ENCODE data around the gene SPAG6. TPM values are rescaled to one million over a fixed set of nuclear protein-coding genes. Genes with fewer than 3 reads are reported as not detected.
"Not testable (repeated sequence)": the region's sequence is repeated elsewhere in the genome, so short reads cannot be mapped to it uniquely, and the experiment has no call there.

SPAG6 gene
- not detected in 2 replicates for total RNA-seq

GRCh38 chr10:22345301-22346095 lies at the start of gene SPAG6:
Gene SPAG6 (plus strand): TSS chr10:22345496. CDS start chr10:22345612, 116 bp downstream.
- DNase-seq: peak; percentile 33

GRCh38 chr10:22301193-22301592 lies 44.1 kb upstream of the SPAG6 start:
- DNase-seq: no peak

- no peak for DNase-seq
Observed at GRCh38 chr10:22303461-22303860, 41.8 kb upstream of the SPAG6 start.

- DNase-seq: no peak
Observed at GRCh38 chr10:22305721-22306120, 39.6 kb upstream of the SPAG6 start.

- DNase-seq: no peak
Observed at GRCh38 chr10:22308390-22308789, 36.9 kb upstream of the SPAG6 start.

GRCh38 chr10:22309180-22310000 lies 35.9 kb upstream of the SPAG6 start:
- no peak for DNase-seq

GRCh38 chr10:22310012-22310411 lies 35.3 kb upstream of the SPAG6 start:
- not testable (repeated sequence) for DNase-seq

- no peak for DNase-seq
Observed at GRCh38 chr10:22310928-22311327, 34.4 kb upstream of the SPAG6 start.

- DNase-seq: no peak
Observed at GRCh38 chr10:22314852-22315251, 30.4 kb upstream of the SPAG6 start.

- peak; percentile 22 for DNase-seq
Observed at GRCh38 chr10:22315455-22316285, 29.6 kb upstream of the SPAG6 start.

GRCh38 chr10:22316286-22317075 lies 28.8 kb upstream of the SPAG6 start, which contains the start of gene COMMD3:
Gene COMMD3 (plus strand): TSS chr10:22316388. CDS start chr10:22316418, 30 bp downstream.
- peak; percentile 92 for DNase-seq

- DNase-seq: no peak
Observed at GRCh38 chr10:22317076-22317370, 28.3 kb upstream of the SPAG6 start.

GRCh38 chr10:22317771-22318565 lies 27.3 kb upstream of the SPAG6 start:
- no peak for DNase-seq

- no peak for DNase-seq
Observed at GRCh38 chr10:22318772-22319171, 26.5 kb upstream of the SPAG6 start.

- DNase-seq: no peak
Observed at GRCh38 chr10:22319547-22319979, 25.7 kb upstream of the SPAG6 start.

- no peak for DNase-seq
Observed at GRCh38 chr10:22319980-22320558, 25.2 kb upstream of the SPAG6 start.

- DNase-seq: peak; percentile 72
Observed at GRCh38 chr10:22320591-22321155, 24.6 kb upstream of the SPAG6 start, which contains the start of gene BMI1. Gene BMI1 (plus strand): TSS chr10:22321099. CDS start chr10:22326450, 5,351 bp downstream.

GRCh38 chr10:22321156-22321923 lies 24.0 kb upstream of the SPAG6 start:
- DNase-seq: peak; percentile 77

- DNase-seq: peak; percentile 37
Observed at GRCh38 chr10:22321924-22322640, 23.2 kb upstream of the SPAG6 start.
